Measurements from ENCODE around the gene TIMP2.

DNA sequence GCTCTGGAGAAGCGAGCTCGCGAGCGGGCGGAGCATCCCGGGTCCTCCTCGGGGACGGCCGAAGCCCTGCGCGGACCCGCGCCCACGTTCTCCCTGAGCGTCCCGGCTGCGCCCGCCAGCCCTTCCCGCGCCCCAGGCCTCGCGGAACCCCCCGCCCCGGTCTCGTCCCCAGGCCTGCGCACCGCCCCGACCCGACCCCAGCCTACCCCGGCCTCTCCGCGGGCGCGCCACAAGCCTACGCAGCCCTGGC is 84.7 kb downstream of the TIMP2 start:
- TF ChIP-seq, protein P1, sequence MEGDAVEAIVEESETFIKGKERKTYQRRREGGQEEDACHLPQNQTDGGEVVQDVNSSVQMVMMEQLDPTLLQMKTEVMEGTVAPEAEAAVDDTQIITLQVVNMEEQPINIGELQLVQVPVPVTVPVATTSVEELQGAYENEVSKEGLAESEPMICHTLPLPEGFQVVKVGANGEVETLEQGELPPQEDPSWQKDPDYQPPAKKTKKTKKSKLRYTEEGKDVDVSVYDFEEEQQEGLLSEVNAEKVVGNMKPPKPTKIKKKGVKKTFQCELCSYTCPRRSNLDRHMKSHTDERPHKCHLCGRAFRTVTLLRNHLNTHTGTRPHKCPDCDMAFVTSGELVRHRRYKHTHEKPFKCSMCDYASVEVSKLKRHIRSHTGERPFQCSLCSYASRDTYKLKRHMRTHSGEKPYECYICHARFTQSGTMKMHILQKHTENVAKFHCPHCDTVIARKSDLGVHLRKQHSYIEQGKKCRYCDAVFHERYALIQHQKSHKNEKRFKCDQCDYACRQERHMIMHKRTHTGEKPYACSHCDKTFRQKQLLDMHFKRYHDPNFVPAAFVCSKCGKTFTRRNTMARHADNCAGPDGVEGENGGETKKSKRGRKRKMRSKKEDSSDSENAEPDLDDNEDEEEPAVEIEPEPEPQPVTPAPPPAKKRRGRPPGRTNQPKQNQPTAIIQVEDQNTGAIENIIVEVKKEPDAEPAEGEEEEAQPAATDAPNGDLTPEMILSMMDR (IDR thresholded peaks at IDR 0.05), result no peak
- no peak for TF ChIP-seq POLR2AphosphoS5 (IDR thresholded peaks at IDR 0.05)

Data from breast epithelium (tissue), 3 donors.